ENCODE results near the gene SARDH. TPM values are rescaled to one million over a fixed set of nuclear protein-coding genes. Genes with fewer than 3 reads are reported as not detected.

Gene SARDH
- total and polyA plus RNA-seq, 2 donors from 2014 or later: 4.6 to 12.0 TPM

- intact Hi-C loops (cut with DNase I): no loop called here
Measured at GRCh38 chr9:133614678-133615077, 123.5 kb downstream of the SARDH start.

GRCh38 chr9:133614056-133614455, 124.1 kb downstream of the SARDH start:
- H3K4me3 ChIP-seq (ENCODE audit: low read length in 3 of 3): no peak overlapping the region
- TF ChIP-seq CTCF (IDR thresholded peaks at IDR 0.05; ENCODE audit: borderline replicate concordance, extremely low read depth, insufficient read depth): no peak
- intact Hi-C loops (cut with DNase I): no loop called here
- H3K9ac ChIP-seq (ENCODE audit: low read length in 3 of 3): no peak overlapping the region
- no peaks in the 10 kb centered on the region for H3K9me3 ChIP-seq (ENCODE audit: control insufficient read depth in 2 of 3, insufficient read depth in 1 of 3, low read length in 3 of 3)
- DNase-seq: peak in 1 of 5 donors; percentile 20
- H3K27me3 ChIP-seq (ENCODE audit: control insufficient read depth, insufficient read depth, low read length): peaks cover 6% of the 10 kb centered on the region
- FAIRE-seq: no peak
- no peaks in the 10 kb centered on the region for H3K36me3 ChIP-seq (ENCODE audit: control insufficient read depth in 2 of 3, insufficient read depth in 3 of 3, low read length in 3 of 3)
- H3K27ac ChIP-seq (ENCODE audit: low read depth in 2 of 2, low read length in 2 of 2): no peak overlapping the region
- H3K4me1 ChIP-seq (ENCODE audit: control insufficient read depth in 2 of 3, insufficient read depth in 2 of 3, low read depth in 1 of 3, low read length in 3 of 3): no peaks in the 10 kb centered on the region

More at GRCh38 chr9:133614678-133615077, 123.5 kb downstream of the SARDH start:
- Histone ChIP-seq H3K27ac (ENCODE audit: low read depth in 2 of 2, low read length in 2 of 2) (no peak overlapping the region), H3K27me3 (ENCODE audit: control insufficient read depth, insufficient read depth, low read length) (peaks cover 6% of the 10 kb centered on the region), H3K9me3 (ENCODE audit: control insufficient read depth in 2 of 3, insufficient read depth in 1 of 3, low read length in 3 of 3) (no peaks in the 10 kb centered on the region), H3K36me3 (ENCODE audit: control insufficient read depth in 2 of 3, insufficient read depth in 3 of 3, low read length in 3 of 3) (no peaks in the 10 kb centered on the region), H3K9ac (ENCODE audit: low read length in 3 of 3) (no peak overlapping the region), H3K4me3 (ENCODE audit: low read length in 3 of 3) (no peak overlapping the region), H3K4me1 (ENCODE audit: control insufficient read depth in 2 of 3, insufficient read depth in 2 of 3, low read depth in 1 of 3, low read length in 3 of 3) (no peaks in the 10 kb centered on the region)
- no peak for FAIRE-seq
- TF ChIP-seq CTCF (IDR thresholded peaks at IDR 0.05; ENCODE audit: borderline replicate concordance, extremely low read depth, insufficient read depth): no peak
- DNase-seq: peak in 1 of 5 donors; percentile 18

Other genes starting within 250 kb of the SARDH start
- gene MYMK, start 213.4 kb downstream of the SARDH start, total RNA-seq: not detected
- gene MYMK, start 213.4 kb downstream of the SARDH start, polyA plus RNA-seq (ENCODE audit: insufficient read depth, low read depth, low replicate concordance): not detected
- 32.1 TPM for gene ADAMTSL2, start 203.6 kb downstream of the SARDH start, total RNA-seq
- 20.0 TPM for gene ADAMTSL2, start 203.6 kb downstream of the SARDH start, polyA plus RNA-seq (ENCODE audit: insufficient read depth, low read depth, low replicate concordance)
- 0.54 TPM for gene FAM163B, start 129.0 kb downstream of the SARDH start, total RNA-seq
- not detected for gene FAM163B, start 129.0 kb downstream of the SARDH start, polyA plus RNA-seq (ENCODE audit: insufficient read depth, low read depth, low replicate concordance)
- gene DBH, start 102.0 kb downstream of the SARDH start, total RNA-seq: not detected
- gene DBH, start 102.0 kb downstream of the SARDH start, polyA plus RNA-seq (ENCODE audit: insufficient read depth, low read depth, low replicate concordance): 0.39 TPM

Measured in kidney (tissue), 14 donors.